Daoy (cell line): Measurements from ENCODE around the gene ICA1. TPM values are rescaled to one million over a fixed set of nuclear protein-coding genes. Genes with fewer than 3 reads are reported as not detected.

ENCODE experiments used
- DNase-seq: peaks from one replicate; pipeline ENCODE4 v3.0.0-alpha.2; 2015; ENCODE audit warnings: low read depth
- total RNA-seq: library from RNA; depleted of rRNA; stranded (reverse); fragments of >200 nt; shearing (Covaris generic); gene quantifications from 2 replicates; pipeline ENCODE4 v1.2.3, GENCODE V29; 2014

ICA1 gene
- total RNA-seq, 1 experiment from 2014 or later: 18.1 TPM

DNA sequence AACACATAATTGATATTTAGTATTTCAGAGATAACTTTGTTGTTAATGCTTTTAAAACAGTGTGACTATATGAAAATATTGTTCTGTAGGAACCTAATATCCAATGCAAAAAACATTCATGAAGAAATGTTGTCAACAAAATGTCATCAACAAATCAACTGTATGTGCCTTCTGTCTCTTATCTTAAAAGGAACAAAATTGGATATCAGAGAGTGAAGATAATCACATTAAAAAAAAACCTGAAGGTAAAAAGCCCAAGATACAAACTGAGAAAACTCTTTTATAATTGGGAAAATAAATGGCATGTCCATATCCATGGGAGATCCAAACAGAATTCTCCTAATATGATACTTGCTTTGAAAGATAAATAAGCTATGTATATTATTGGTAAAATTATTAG, 33.9 kb downstream of the ICA1 start:
- DNase-seq: no peak

GRCh38 chr7:8227261-8227660, 34.7 kb downstream of the ICA1 start:
- no peak for DNase-seq

GRCh38 chr7:8226501-8226900, 35.5 kb downstream of the ICA1 start:
- no peak for DNase-seq

- DNase-seq: no peak
Measured at GRCh38 chr7:8221567-8221966, 40.4 kb downstream of the ICA1 start.

GRCh38 chr7:8221101-8221495, 40.9 kb downstream of the ICA1 start:
- DNase-seq: no peak

DNA sequence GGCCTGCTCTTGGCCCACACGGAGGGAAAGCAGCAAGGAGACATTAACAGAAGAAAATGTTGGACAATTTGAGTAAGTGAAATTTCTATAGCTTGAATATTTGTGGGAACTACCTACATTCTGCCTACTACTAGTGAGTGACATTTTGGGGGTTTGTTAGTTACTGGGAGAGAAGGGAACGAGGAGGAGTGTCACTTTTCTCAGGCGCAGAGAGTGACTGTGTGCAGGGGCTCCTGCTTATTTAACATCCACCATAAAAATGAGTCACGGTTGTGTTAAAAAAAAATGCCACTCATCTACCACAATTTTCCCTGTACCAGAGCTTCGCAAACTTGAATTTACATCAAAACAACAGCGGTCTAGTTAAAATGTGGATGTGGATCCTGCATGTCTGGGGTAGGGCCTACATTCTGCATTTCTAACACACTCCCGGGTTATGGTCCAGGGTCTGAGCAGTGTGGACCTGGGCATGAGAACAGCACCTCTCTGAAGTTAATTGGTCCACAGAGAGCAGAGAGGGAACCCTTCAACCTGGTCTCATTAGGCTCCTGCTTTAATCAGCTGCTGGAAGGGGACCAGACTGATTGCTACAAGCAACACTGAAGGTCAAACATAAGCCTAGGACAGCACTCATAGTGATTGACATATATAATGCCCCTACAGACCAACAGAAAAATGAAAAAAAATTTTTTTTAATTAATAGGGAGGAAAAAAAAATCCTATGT, 41.4 kb downstream of the ICA1 start:
- DNase-seq: no peak

GRCh38 chr7:8217200-8218068, 44.5 kb downstream of the ICA1 start:
- DNase-seq: peak; percentile 27

DNA sequence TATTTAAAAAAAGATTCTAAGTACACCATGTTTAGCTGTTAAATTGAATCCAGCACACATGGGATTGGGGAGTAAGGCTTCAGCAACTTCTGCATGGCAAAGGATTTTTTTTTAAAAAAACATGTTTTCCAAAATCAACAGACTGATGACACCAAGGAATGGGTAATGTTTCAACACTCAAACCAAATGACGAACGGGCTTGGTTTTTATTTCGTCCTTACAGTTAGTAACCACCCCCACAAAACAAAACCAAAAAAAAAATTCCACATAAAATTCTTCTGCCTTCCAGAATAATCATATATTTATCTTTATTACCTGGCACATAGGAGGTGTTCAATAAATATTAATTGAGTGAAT, 45.7 kb downstream of the ICA1 start:
- no peak for DNase-seq

DNA sequence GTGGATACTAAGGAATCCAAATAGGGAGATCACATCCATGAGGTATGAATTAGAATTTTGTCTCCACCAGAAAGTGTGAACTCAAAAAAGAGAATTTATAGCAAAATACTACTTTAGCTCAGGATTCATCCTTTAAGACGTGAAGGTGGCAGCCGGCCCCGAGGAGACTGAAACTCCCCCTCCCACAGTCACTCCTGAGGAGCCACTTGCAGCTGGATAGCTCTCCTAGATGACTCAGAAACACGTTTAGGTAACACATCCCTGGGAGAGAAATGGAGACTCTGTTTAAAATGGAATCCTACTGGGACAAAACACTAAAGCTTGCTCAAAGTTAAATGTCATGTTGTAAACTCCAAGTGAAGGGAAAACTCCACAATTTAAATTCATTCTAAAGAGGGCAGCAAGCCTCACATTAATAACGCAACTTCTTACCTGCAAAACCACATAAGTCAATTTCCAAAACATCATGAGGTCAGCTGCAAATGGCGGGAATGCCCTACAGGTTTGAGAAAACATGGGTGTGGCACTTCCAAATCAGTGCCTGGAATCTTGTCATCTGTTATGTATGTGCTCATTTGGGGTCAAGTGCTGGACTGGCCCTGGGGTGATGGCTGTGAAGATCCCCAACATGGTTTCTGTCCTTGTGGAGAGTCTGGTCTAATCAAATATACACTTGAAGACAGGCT, 46.2 kb downstream of the ICA1 start:
- no peak for DNase-seq

- DNase-seq: no peak
Measured at GRCh38 chr7:8214244-8214824, 47.6 kb downstream of the ICA1 start.

DNA sequence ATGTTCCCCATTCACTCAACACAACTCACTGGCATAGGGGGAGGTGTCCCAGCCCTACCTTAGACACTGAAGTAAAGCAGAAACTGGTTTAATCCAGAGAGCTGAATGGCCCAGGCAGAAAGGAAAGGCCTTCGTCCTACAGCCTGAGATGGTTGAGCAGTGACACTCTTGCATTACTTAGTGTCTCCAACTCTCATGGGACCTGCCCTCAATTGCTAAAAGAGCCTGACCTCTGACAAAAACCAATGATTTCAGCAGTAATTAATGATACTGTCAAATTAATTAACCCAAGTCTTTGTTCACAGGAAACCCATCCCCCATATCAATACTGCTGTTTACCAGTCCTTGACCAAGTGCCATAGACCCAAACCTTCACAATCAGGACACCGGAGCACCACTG, 48.6 kb downstream of the ICA1 start:
- DNase-seq: no peak

GRCh38 chr7:8212638-8213037, 49.3 kb downstream of the ICA1 start:
- DNase-seq: no peak

DNA sequence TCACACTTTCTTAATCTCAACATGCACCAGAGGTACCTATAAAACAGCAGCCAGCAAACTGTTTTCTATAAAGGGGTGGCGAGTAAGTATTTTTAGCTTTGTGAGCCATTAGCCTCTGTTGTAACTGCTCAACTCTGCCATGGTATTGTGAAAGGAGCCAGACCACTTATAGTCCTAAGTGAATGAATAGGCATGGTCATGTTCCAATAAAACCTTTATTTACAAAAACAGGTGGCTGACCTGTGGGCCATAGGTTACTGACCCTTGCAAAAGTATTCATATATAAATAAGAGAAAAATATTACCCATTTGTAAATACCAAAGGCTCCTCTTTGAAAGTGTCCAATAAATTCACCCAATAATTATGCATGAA, 50.3 kb downstream of the ICA1 start:
- DNase-seq: no peak

GRCh38 chr7:8210845-8211724, 50.9 kb downstream of the ICA1 start:
- peak; percentile 23 for DNase-seq

- DNase-seq: no peak
Measured at GRCh38 chr7:8209353-8209752, 52.6 kb downstream of the ICA1 start.

GRCh38 chr7:8208816-8209215, 53.2 kb downstream of the ICA1 start:
- DNase-seq: no peak

GRCh38 chr7:8206956-8207355, 55.0 kb downstream of the ICA1 start:
- DNase-seq: no peak

DNA sequence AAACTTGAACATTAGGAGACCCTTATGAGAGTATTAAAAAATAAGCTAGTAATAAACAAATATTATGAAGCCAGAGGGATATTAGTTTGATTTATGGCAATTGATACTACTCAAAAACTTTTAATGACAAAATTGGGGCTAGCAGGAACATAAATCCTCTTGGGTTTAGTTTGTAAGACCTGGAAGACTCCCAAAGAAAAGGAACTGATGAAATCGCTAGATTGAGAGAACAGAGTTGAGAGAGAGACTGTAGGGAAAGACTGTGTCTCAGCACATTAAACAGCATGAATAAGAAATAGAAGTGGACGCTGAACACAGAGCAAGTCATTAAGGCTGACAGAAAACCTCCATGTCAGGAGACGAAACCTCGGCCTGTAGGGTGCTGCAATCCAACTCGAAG, 56.4 kb downstream of the ICA1 start:
- DNase-seq: no peak

- DNase-seq: no peak
Measured at GRCh38 chr7:8205031-8205387, 57.0 kb downstream of the ICA1 start.

- DNase-seq: no peak
Measured at GRCh38 chr7:8204339-8205030, 57.5 kb downstream of the ICA1 start.
